Prostate gland (tissue), 2 donors: ENCODE measurements around the gene GATAD1. TPM values are rescaled to one million over a fixed set of nuclear protein-coding genes. Genes with fewer than 3 reads are reported as not detected.

ENCODE experiments used
- DNase-seq: peaks from one replicate; pipeline ENCODE4 v3.0.0-alpha.2; 2019; ENCODE audit warnings: low spot score
- H3K27ac ChIP-seq, 2 donors: fragments of 200-600 bp; sonication (generic); 2 replicates each; pipeline ENCODE4 v1.5.1; 2017 to 2019
- H3K27me3 ChIP-seq: fragments of 200-600 bp; sonication (generic); replicated peaks from 2 replicates; pipeline ENCODE4 v1.5.1; 2019; ENCODE audit not compliant: insufficient read depth
- H3K36me3 ChIP-seq, 2 donors: fragments of 200-600 bp; sonication (generic); 1 replicate in 1 of 2; 2 replicates in 1 of 2; pipeline versions ENCODE4 v1.5.1 to v1.8.1; 2017 to 2019
- H3K4me1 ChIP-seq: fragments of 200-600 bp; sonication (generic); replicated peaks from 2 replicates; pipeline ENCODE4 v1.5.1; 2019
- H3K4me3 ChIP-seq, 2 donors: fragments of 200-600 bp; sonication (generic); 2 replicates each; pipeline ENCODE4 v1.5.1; 2017 to 2019
- H3K9me3 ChIP-seq: fragments of 200-600 bp; sonication (generic); 2 replicates; pipeline ENCODE4 v1.5.1; 2017
- CTCF ChIP-seq, 4 experiments: fragments of 200-600 bp in 2 of 4; fragments of 450-650 bp in 2 of 4; sonication (generic) in 2 of 4; IDR thresholded peaks; 1 replicate in 3 of 4; 2 replicates in 1 of 4; pipeline ENCODE4 v1.5.1; 2016 to 2019; ENCODE audit warnings: antibody characterized with exemption in 4 of 4, mild to moderate bottlenecking in 2 of 4, moderate library complexity in 2 of 4
- POLR2A ChIP-seq: fragments of 450-650 bp; IDR thresholded peaks from one replicate; pipeline ENCODE4 v1.6.1; 2016; ENCODE audit warnings: antibody characterized with exemption, mild to moderate bottlenecking
- POLR2AphosphoS5 ChIP-seq: sonication (generic); formaldehyde crosslinking; IDR thresholded peaks from one replicate; pipeline ENCODE4 v1.6.1; 2017; ENCODE audit warnings: antibody characterized with exemption
- WGBS: methylation state at CpG from one replicate; pipeline ENCODE4 v1.1.5; 2018; 5-methylcytosine and 5-hydroxymethylcytosine counted together
- intact Hi-C: fragments of 100-400 bp; cut with DNase I; formaldehyde crosslinking; loops from one replicate; pipeline ENCODE4 v1.14.2; 2022
- total RNA-seq, 2 donors: library from RNA; depleted of rRNA; stranded (reverse); fragments of >200 nt; gene quantifications; one replicate each; pipeline ENCODE4 v1.1.0, GENCODE V29; 2016

The GATAD1 gene
- total RNA-seq, 2 donors from 2014 or later: 26.9 to 56.3 TPM

DNA sequence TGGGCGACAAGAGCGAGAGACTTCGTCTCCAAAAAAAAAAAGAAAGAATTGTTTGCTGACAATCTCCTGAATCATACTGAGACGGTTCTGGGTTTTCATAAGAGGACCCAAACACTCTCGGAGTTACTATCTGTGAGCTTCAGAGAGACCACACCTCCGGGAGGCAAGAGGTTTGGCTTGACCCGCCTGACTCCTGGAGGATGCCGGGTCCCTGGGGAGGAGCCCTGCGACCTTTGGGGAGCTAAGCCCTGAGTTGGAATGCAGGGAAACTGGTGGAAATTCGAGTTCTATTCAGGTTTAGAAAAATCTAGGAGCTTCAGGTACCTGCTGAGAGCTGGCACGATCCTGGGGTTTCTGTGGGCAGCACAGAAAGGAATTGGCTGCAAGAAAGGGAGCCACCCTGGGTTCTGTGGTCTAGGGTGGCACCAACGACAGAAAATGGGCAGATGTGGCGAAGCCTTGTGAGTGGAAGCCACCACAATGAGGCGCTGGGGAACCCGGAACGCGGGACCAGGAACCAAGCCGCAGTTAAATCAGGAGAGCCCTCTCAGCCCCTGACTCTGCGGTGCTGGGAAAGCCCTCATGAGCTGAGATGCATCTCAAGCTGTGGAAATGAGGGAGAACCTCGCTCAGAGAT, 21.9 kb upstream of the GATAD1 start:
- no peaks in the 10 kb centered on the region for H3K27me3 ChIP-seq
- no peaks in the 10 kb centered on the region for H3K36me3 ChIP-seq
- no peaks in the 10 kb centered on the region for H3K4me1 ChIP-seq
- no peak overlapping the region for H3K27ac ChIP-seq
- H3K4me3 ChIP-seq: no peak overlapping the region
- no peaks in the 10 kb centered on the region for H3K9me3 ChIP-seq
- 63% methylated on average over 20 of the region's 20 CpGs for WGBS
- no peak for DNase-seq
- TF ChIP-seq CTCF (IDR thresholded peaks at IDR 0.05) (no peak), POLR2A (no peak), POLR2AphosphoS5 (no peak)
- intact Hi-C loops: no loop called here

- DNase-seq: no peak
- intact Hi-C loops: no loop called here
- no peaks in the 10 kb centered on the region for H3K36me3 ChIP-seq
- no peak overlapping the region for H3K4me3 ChIP-seq
- H3K9me3 ChIP-seq: no peaks in the 10 kb centered on the region
- TF ChIP-seq POLR2A: no peak
- TF ChIP-seq POLR2AphosphoS5: no peak
- TF ChIP-seq CTCF (IDR thresholded peaks at IDR 0.05): no peak
- no peaks in the 10 kb centered on the region for H3K4me1 ChIP-seq
- 77% methylated on average over 3 of the region's 3 CpGs for WGBS
- no peak overlapping the region for H3K27ac ChIP-seq
- H3K27me3 ChIP-seq: no peaks in the 10 kb centered on the region
Observed at GRCh38 chr7:92427193-92427592, 20.1 kb upstream of the GATAD1 start.

DNA sequence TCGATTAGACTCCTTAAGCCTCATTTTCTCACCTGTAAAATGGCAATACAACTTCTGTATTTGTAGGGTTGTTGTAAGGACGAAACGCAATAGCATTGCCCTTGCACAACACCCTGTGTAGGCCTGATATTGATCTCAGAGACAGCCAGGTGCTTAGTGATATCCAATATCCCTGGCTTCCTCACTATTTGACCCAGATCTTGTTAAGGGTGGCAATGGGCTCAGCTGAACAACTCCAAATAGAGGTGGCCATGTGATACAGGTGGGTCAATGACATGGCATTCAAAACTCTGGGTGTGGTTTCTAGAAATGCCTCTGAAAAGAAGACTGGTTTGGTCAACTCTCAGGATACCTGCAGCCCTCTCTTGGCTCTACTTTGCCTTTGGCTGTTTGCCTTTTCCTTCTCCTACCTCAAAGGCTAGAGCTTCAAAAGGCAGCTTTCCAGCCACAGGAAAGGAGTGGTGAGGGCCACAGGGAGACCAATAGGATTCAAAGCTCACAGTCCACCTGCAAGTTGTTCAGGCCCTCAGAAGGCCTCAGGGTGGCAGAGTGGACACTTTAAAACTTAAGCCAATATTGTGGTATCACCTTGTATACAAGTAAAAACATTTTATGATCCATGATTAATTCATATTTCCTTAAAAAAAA, 14.9 kb upstream of the GATAD1 start:
- Histone ChIP-seq H3K27me3 (no peaks in the 10 kb centered on the region), H3K27ac (no peak overlapping the region), H3K9me3 (no peaks in the 10 kb centered on the region), H3K36me3 (no peaks in the 10 kb centered on the region), H3K4me1 (no peaks in the 10 kb centered on the region), H3K4me3 (no peak overlapping the region)
- TF ChIP-seq POLR2A (no peak), POLR2AphosphoS5 (no peak), CTCF (IDR thresholded peaks at IDR 0.05) (no peak)
- intact Hi-C loops: no loop called here
- WGBS: 91% methylated on average over 3 of the region's 3 CpGs
- no peak for DNase-seq

- intact Hi-C loops: no loop called here
- 97% methylated on average over 8 of the region's 8 CpGs for WGBS
Observed at GRCh38 chr7:92433019-92433418, 14.3 kb upstream of the GATAD1 start.

More at GRCh38 chr7:92433019-92433418, 14.3 kb upstream of the GATAD1 start:
- Histone ChIP-seq H3K36me3 (no peaks in the 10 kb centered on the region), H3K4me3 (no peak overlapping the region), H3K9me3 (no peaks in the 10 kb centered on the region), H3K27me3 (no peaks in the 10 kb centered on the region), H3K4me1 (no peaks in the 10 kb centered on the region), H3K27ac (no peak overlapping the region)
- no peak for DNase-seq
- TF ChIP-seq POLR2A (no peak), POLR2AphosphoS5 (no peak), CTCF (IDR thresholded peaks at IDR 0.05) (no peak)
